8988T (cell line): Measurements from ENCODE around the gene BNC2.

Experiments used
- DNase-seq: peaks from one replicate; pipeline ENCODE4 v3.0.0; 2011

The BNC2 gene

DNA sequence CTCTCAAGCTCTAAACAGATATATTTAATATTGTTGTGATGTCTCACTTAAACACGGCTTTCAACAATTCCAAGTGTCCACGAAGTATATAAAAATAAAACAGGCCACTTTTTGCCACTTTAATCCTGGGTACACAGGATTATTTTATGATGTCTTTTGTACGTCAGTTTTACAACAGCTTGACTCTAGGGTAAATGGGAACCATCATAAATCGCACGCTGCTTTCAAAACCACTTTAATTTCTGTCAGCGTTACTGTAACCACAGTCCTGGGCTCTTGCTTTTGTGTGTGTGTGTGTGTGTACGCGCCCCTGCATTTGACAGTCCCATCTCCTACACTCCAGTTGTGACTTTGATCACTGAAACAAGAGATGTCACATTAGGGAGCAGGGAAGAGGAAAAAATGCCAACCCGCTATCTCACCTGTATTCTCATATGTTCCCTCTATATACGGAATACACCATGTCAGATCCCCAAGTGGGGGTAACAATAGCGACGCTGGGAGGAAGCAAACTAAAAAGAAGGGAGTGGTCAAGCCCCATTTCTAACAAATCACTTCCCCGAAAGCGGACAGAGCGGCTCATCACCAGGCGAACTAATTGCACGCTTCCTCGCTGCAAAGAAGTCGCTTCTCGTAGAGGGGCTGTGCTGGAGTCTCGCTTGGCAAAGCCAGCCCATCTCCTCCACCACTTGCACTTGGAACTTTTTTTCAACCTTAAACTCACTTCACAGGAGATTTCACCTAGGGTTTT is 1.2 kb downstream of the BNC2 start:
- no peak for DNase-seq

- no peak for DNase-seq
Measured at GRCh38 chr9:16868701-16869100, 1.8 kb downstream of the BNC2 start.

DNA sequence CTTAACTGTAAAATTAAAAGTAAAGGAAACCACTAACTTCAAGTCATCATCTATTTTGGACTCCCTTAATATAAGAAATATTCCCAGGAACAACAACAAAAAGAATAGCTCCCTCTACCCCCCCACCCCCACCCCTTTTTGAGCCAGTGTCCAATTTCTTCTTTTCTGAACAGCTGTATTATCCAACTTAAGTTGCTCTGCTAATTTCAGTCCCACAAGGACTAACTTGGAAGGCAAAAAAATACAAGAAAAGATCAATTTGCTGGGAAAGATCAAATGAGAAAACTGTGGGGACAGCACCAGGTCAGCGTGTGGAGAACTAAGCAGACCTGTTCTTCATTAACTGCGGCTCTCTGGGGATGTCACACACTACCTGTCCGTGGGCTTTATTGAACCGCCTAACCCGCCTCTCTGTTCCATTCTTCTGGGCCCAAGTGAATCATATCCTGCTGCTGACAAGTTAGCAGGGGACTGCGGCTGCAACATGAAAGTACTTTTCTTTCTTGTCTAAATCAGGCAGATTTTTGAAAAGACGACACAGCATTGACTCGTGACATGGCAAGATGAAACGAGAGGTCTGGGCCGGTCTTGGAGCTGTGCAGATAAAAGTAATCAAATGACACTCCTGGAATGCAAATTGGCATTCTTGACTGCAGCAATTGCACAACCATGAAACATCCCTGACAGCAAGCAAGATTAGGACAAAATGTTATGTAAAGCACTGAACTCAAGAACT is 2.7 kb downstream of the BNC2 start:
- DNase-seq, result no peak

GRCh38 chr9:16866587-16866986 is 3.9 kb downstream of the BNC2 start:
- no peak for DNase-seq

- DNase-seq, result no peak
Measured at GRCh38 chr9:16864649-16865434, 5.6 kb downstream of the BNC2 start.

DNA sequence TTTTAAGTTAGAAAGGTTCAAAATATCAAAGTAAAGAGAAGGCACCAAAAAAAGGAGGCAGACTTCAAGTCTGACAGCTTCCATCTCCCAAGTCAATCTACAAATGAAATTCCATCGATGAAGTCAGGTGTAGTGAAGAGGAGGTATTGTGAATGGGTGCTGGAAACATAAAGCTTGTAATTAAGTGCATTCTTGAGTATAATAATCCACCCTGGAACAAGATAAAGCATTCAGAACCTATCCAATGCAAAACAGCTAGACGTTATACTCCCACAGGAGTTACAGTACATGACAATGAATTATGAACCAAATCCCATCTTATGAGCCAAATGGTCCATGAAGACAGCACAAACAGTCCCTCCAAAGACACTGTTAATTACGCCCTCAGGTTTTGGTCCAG is 22.3 kb downstream of the BNC2 start:
- no peak for DNase-seq

GRCh38 chr9:16846986-16847385 is 23.5 kb downstream of the BNC2 start:
- DNase-seq, result no peak

DNA sequence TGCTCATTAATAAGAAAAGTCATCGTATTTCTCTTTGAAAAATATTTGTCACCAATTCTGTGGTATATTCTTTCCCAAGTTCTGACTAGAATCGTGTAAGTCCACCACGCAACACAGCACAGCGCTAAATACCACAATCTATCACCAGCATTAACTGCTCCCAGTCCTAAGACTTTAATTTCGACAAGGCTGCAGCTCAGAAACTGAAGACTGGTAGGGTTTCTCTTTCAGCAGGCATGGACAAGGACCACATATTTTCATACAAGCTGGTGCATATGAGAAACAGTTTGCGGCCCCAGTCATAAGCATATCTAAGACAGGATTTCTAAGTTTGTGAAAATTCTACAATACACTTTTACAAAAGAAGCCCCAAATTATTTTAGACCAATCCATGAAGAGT is 24.1 kb downstream of the BNC2 start:
- DNase-seq, result no peak

- DNase-seq, result no peak
Measured at GRCh38 chr9:16834817-16835216, 35.7 kb downstream of the BNC2 start.

GRCh38 chr9:16833296-16833835 is 37.1 kb downstream of the BNC2 start:
- no peak for DNase-seq

GRCh38 chr9:16832101-16832500 is 38.4 kb downstream of the BNC2 start:
- DNase-seq, result no peak

DNA sequence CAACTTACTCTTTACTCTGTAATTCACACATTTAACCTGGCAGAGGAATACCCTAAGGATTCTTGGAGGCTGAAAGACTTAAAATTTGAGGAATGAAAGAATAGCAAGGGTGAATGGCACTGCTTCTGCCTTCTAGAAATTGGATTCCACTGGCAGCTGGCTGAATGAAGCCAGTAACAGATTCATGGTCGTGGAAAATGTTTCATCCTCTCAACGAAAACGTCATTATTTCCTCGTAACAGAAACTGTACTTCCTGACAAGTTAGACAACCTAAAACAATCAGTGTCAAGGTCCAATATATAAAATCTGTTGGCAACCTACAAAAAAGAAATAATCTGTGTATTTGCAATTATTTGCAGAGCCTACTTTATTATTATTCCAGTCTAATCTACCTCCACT is 39.7 kb downstream of the BNC2 start:
- no peak for DNase-seq

GRCh38 chr9:16828340-16829281 is 41.9 kb downstream of the BNC2 start:
- no peak for DNase-seq

DNA sequence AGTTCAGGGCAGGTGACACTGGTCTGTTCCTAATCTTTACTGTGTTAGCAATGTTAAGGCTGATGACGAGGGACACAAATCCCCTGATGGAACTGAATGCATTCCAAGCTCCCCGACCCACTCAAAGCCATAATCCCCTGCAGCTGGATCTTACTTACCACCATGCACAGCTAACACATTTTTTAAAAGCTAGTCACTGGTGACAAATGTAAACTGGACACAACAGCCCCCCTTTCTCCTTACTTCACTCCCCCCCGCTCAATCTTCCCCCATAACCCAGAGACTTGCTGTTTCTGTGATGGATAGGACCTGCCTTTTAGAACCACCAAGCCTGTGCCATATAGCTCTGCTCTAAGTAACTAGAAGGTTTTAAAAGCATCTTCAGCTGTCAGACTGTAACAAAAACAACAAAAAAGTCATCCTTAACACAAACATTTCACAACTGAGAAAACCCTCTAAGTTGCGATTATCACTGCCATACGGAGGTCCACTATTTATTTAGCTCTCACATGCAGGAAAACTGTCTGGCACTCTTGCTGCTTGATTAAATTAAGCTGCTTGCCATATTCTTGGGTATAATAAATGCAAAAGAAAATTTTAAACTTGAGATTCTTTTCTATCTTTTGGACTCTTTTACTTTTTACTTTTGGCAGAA is 44.4 kb downstream of the BNC2 start:
- DNase-seq, result no peak

DNA sequence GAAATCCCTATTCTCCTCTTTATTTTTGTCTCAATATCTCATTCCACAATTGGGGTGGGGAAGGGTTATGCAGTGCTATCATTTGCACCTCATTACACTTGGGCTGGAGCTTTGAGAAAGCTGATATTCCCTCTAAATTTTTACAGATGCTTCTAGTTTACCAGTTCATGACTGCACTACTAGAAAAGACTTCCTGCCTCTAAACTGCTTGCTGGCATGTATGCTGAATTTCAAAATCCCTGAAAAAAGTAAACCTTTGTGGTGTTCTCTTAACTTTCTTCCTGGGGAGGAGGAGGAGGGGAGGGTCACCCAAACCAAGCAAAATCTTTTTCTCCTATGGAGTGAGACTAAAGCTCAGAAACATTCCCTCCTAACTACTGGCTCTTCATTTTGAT is 45.1 kb downstream of the BNC2 start:
- DNase-seq, result no peak

GRCh38 chr9:16824545-16825330 is 45.7 kb downstream of the BNC2 start:
- no peak for DNase-seq

- DNase-seq, result no peak
Measured at GRCh38 chr9:16823906-16824305, 46.6 kb downstream of the BNC2 start.

DNA sequence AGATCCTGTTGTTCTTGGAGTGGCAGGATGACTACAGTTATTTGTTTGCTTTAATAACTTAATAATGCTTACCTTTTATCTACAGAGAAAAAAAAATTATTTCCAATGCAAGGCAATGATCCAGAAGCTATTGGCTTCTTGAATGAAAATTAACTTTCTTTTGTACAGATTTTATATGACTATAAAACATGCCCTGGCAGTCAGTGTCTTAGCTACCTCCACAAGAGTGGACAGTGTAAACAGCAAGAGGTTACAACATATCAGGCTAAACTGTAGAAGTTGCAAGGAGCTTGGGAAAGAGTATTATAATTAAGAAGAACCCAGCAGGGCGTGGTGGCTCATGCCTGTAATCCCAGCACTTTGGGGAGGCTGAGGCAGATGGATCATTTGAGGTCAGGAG is 49.1 kb downstream of the BNC2 start:
- no peak for DNase-seq

GRCh38 chr9:16817514-16817913 is 53.0 kb downstream of the BNC2 start:
- no peak for DNase-seq

DNA sequence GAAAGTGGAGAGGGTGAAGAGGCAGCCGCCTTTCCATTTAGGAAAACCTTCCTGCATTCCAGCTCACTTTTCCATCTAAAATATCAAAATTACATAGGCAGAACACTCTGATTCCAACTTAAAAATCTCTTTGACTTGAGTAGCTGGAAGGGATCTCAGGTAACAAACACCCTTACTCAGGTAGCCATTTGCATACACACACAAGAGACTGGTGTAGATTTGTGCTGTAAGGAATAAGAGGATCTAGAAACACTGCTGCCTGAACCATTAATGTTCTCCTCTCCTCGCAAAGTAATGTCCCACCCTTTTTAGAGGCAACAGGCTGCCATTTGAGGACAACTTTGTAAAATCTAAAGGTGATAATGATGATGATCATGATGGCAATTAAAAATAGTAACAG is 53.5 kb downstream of the BNC2 start:
- no peak for DNase-seq

- DNase-seq, result no peak
Measured at GRCh38 chr9:16816011-16816410, 54.5 kb downstream of the BNC2 start.
